Uterus (tissue), 4 donors: ENCODE results near the gene HARS1. TPM values are rescaled to one million over a fixed set of nuclear protein-coding genes. Genes with fewer than 3 reads are reported as not detected.
"Not testable (repeated sequence)": the region's sequence is repeated elsewhere in the genome, so short reads cannot be mapped to it uniquely, and the experiment has no call there.

ENCODE experiments used
- DNase-seq, 2 donors: peaks; one replicate each; pipeline ENCODE4 v3.0.0-alpha.2; 2019 to 2020
- H3K27ac ChIP-seq, 2 donors: fragments of 200-600 bp; sonication (generic); 1 replicate in 1 of 2; 2 replicates in 1 of 2; pipeline ENCODE4 v1.5.1; 2016 to 2018
- H3K27me3 ChIP-seq, 2 donors: fragments of 200-600 bp; sonication (generic); one replicate each; pipeline ENCODE4 v1.5.1; 2018 to 2019; ENCODE audit warnings: control low read depth in 1 of 2
- H3K36me3 ChIP-seq, 2 donors: fragments of 200-600 bp; sonication (generic); one replicate each; pipeline ENCODE4 v1.5.1; 2019; ENCODE audit warnings: control low read depth in 1 of 2
- H3K4me1 ChIP-seq, 2 donors: fragments of 200-600 bp; sonication (generic); one replicate each; pipeline ENCODE4 v1.5.1; 2018 to 2019; ENCODE audit warnings: control low read depth in 1 of 2
- H3K4me3 ChIP-seq, 2 donors: fragments of 200-600 bp; sonication (generic); 1 replicate in 1 of 2; 2 replicates in 1 of 2; pipeline ENCODE4 v1.5.1; 2018 to 2019; ENCODE audit warnings: mild to moderate bottlenecking in 1 of 2
- H3K9me3 ChIP-seq, 2 donors: fragments of 200-600 bp; sonication (generic); one replicate each; pipeline ENCODE4 v1.5.1; 2019; ENCODE audit warnings: control low read depth in 1 of 2
- CTCF ChIP-seq, 4 experiments: fragments of 200-600 bp in 2 of 4; fragments of 450-650 bp in 2 of 4; sonication (generic) in 2 of 4; IDR thresholded peaks; one replicate each; pipeline ENCODE4 v1.5.1; 2016 to 2019; ENCODE audit warnings: antibody characterized with exemption in 4 of 4, mild to moderate bottlenecking in 2 of 4, moderate library complexity in 1 of 4
- POLR2A ChIP-seq, 2 donors: fragments of 450-650 bp; IDR thresholded peaks; one replicate each; pipeline ENCODE4 v1.6.1; 2016; ENCODE audit warnings: antibody characterized with exemption in 2 of 2, mild to moderate bottlenecking in 1 of 2, moderate library complexity in 1 of 2
- intact Hi-C: fragments of 100-400 bp; cut with DNase I; formaldehyde crosslinking; loops from one replicate; pipeline ENCODE4 v1.15.1; 2023; ENCODE audit warnings: low total_unique reads
- total RNA-seq, 4 donors: library from RNA; depleted of rRNA in 3 of 4; stranded (reverse); fragments of >200 nt in 3 of 4; gene quantifications; one replicate each; pipeline versions ENCODE4 v1.1.0 to v1.2.4, GENCODE V29; 2014 to 2023
- donor health status: DM: yes; HTN: yes; CAD: no.

Gene HARS1
- total RNA-seq, 4 donors from 2014 or later = 20.3 to 50.5 (median 40.4) TPM

GRCh38 chr5:140674211-140674610 lies 17.0 kb downstream of the HARS1 start:
- no peak for DNase-seq
- H3K9me3 ChIP-seq = no peaks in the 10 kb centered on the region
- no peaks in the 10 kb centered on the region for H3K27me3 ChIP-seq
- H3K27ac ChIP-seq = no peak overlapping the region
- H3K4me3 ChIP-seq = no peak overlapping the region
- TF ChIP-seq POLR2A (IDR thresholded peaks at IDR 0.05) (no peak), CTCF (IDR thresholded peaks at IDR 0.05) (no peak)
- no peaks in the 10 kb centered on the region for H3K36me3 ChIP-seq
- intact Hi-C loops = no loop called here
- H3K4me1 ChIP-seq = no peaks in the 10 kb centered on the region

- intact Hi-C loops = no loop called here
- Histone ChIP-seq H3K4me1 (no peaks in the 10 kb centered on the region), H3K27me3 (no peaks in the 10 kb centered on the region), H3K9me3 (no peaks in the 10 kb centered on the region), H3K36me3 (no peaks in the 10 kb centered on the region), H3K27ac (no peak within 1 kb of the TSS), H3K4me3 (no peak within 1 kb of the TSS)
- no peak for DNase-seq
- TF ChIP-seq CTCF (IDR thresholded peaks at IDR 0.05) = no peak
- TF ChIP-seq POLR2A (IDR thresholded peaks at IDR 0.05) = no peak
Observed at GRCh38 chr5:140673187-140673976, 17.8 kb downstream of the HARS1 start, which contains the start of gene DND1. DND1 (minus strand) TSS chr5:140673576; CDS start chr5:140673542, 34 bp downstream.

GRCh38 chr5:140672455-140673186 lies 18.5 kb downstream of the HARS1 start:
- H3K36me3 ChIP-seq = no peaks in the 10 kb centered on the region
- no peak overlapping the region for H3K27ac ChIP-seq
- no peak overlapping the region for H3K4me3 ChIP-seq
- no peaks in the 10 kb centered on the region for H3K27me3 ChIP-seq
- no peaks in the 10 kb centered on the region for H3K4me1 ChIP-seq
- DNase-seq = peak in 1 of 2 donors; percentile 30
- no peak for TF ChIP-seq CTCF (IDR thresholded peaks at IDR 0.05)
- no peak for TF ChIP-seq POLR2A (IDR thresholded peaks at IDR 0.05)
- H3K9me3 ChIP-seq = no peaks in the 10 kb centered on the region
- intact Hi-C loops = no loop called here

GRCh38 chr5:140671472-140672125 lies 19.6 kb downstream of the HARS1 start:
- intact Hi-C loops = no loop called here
- Histone ChIP-seq H3K36me3 (no peaks in the 10 kb centered on the region), H3K4me1 (no peaks in the 10 kb centered on the region), H3K27me3 (no peaks in the 10 kb centered on the region), H3K4me3 (no peak overlapping the region), H3K9me3 (no peaks in the 10 kb centered on the region), H3K27ac (no peak overlapping the region)
- no peak for TF ChIP-seq POLR2A (IDR thresholded peaks at IDR 0.05)
- no peak for TF ChIP-seq CTCF (IDR thresholded peaks at IDR 0.05)
- DNase-seq = no peak

GRCh38 chr5:140671035-140671434 lies 20.1 kb downstream of the HARS1 start:
- H3K4me3 ChIP-seq, H3K9me3 ChIP-seq, H3K36me3 ChIP-seq, H3K27me3 ChIP-seq, DNase-seq, intact Hi-C loops, H3K4me1 ChIP-seq, H3K27ac ChIP-seq: not testable (repeated sequence)
